Measurements from ENCODE around the gene UNC93A. TPM values are rescaled to one million over a fixed set of nuclear protein-coding genes. Genes with fewer than 3 reads are reported as not detected.

Gene UNC93A
- total and polyA plus RNA-seq, 7 donors = not detected

DNA sequence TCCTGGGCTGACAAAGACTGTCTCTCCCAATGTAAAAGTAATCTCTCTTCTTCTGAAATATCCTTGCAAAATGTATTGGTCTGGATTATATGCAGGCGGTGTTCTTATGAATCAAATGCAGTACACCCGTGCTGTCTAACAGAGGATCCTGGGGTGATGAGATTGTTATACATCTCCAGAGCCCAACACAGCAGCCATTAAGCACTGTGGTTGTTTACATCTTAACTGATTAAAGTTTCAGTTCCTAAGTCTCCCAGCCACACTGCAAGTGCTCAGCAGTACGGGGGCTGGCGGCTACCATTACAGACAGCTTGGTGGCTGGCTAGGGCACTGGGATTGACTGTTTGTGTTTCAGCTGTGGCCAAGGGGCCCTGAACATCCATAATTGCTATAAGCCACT, 7.0 kb downstream of the UNC93A start:
- intact Hi-C loops (cut with DNase I) = loop anchor here (10.0 kb wide), 1 partner anchor 523 kb away; no protein-coding TSS in a partner anchor
- ATAC-seq = no peak
- TF ChIP-seq, protein P1, sequence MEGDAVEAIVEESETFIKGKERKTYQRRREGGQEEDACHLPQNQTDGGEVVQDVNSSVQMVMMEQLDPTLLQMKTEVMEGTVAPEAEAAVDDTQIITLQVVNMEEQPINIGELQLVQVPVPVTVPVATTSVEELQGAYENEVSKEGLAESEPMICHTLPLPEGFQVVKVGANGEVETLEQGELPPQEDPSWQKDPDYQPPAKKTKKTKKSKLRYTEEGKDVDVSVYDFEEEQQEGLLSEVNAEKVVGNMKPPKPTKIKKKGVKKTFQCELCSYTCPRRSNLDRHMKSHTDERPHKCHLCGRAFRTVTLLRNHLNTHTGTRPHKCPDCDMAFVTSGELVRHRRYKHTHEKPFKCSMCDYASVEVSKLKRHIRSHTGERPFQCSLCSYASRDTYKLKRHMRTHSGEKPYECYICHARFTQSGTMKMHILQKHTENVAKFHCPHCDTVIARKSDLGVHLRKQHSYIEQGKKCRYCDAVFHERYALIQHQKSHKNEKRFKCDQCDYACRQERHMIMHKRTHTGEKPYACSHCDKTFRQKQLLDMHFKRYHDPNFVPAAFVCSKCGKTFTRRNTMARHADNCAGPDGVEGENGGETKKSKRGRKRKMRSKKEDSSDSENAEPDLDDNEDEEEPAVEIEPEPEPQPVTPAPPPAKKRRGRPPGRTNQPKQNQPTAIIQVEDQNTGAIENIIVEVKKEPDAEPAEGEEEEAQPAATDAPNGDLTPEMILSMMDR (IDR thresholded peaks at IDR 0.05) = no peak
- Histone ChIP-seq H3K9me3 (no peaks in the 10 kb centered on the region), H3K4me1 (no peaks in the 10 kb centered on the region), H3K36me3 (ENCODE audit: insufficient read depth in 1 of 2, low read depth in 1 of 2) (no peaks in the 10 kb centered on the region), H3K27ac (no peak overlapping the region), H3K27me3 (ENCODE audit: insufficient read depth in 3 of 3, low read length in 2 of 3) (peaks cover 0 to 3% (median 2%) of the 10 kb centered on the region in 3 donors), H3K4me3 (no peak overlapping the region)
- DNase-seq = no peak
- WGBS, 3 donors = 75 to 93% (median 85%) methylated on average over 4 of the region's 4 CpGs

DNA sequence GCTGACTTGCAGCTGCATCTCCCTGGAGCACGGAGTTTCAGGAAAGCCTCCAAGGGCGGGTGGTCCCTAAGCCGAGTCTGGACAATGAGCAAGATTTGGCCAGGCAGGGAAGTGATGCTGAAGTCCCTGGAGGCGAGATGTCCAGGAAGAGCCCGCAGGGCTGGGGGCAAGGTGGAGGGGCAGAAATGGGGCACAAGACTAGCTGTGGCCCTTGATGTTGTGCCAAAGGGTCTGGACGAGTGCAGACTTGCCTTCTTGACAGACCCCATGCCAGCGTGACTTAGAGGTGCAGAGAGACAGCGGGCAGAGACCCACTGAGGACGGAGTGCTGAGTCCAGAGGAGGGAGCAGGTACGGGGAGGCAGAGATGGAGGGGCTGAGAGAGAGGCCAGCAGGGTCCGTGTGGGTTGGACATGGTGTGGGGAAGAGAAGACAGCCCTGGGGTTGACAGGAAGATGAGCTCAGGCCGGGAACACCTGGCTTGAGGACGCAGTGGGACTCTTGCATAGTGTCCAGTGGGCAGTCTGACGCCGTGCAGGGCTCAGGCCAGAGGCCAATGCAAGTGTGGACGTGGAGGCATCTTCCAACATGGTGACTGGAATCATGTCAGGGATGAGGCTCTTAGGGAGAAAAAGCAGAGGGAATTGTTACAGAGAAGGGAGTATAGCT, 8.7 kb downstream of the UNC93A start:
- no peak overlapping the region for H3K27ac ChIP-seq
- H3K4me3 ChIP-seq = no peak overlapping the region
- 83 to 91% (median 84%) methylated on average over 16 of the region's 16 CpGs for WGBS, 3 donors
- no peaks in the 10 kb centered on the region for H3K36me3 ChIP-seq (ENCODE audit: insufficient read depth in 1 of 2, low read depth in 1 of 2)
- TF ChIP-seq, protein P1 (IDR thresholded peaks at IDR 0.05) = no peak
- intact Hi-C loops (cut with DNase I) = loop anchor here (10.0 kb wide), 1 partner anchor 525 kb away; no protein-coding TSS in a partner anchor
- no peaks in the 10 kb centered on the region for H3K4me1 ChIP-seq
- H3K27me3 ChIP-seq (ENCODE audit: insufficient read depth in 3 of 3, low read length in 2 of 3) = peaks cover 0 to 5% (median 0%) of the 10 kb centered on the region in 3 donors
- DNase-seq (no peak), ATAC-seq (no peak)
- H3K9me3 ChIP-seq = no peaks in the 10 kb centered on the region

DNA sequence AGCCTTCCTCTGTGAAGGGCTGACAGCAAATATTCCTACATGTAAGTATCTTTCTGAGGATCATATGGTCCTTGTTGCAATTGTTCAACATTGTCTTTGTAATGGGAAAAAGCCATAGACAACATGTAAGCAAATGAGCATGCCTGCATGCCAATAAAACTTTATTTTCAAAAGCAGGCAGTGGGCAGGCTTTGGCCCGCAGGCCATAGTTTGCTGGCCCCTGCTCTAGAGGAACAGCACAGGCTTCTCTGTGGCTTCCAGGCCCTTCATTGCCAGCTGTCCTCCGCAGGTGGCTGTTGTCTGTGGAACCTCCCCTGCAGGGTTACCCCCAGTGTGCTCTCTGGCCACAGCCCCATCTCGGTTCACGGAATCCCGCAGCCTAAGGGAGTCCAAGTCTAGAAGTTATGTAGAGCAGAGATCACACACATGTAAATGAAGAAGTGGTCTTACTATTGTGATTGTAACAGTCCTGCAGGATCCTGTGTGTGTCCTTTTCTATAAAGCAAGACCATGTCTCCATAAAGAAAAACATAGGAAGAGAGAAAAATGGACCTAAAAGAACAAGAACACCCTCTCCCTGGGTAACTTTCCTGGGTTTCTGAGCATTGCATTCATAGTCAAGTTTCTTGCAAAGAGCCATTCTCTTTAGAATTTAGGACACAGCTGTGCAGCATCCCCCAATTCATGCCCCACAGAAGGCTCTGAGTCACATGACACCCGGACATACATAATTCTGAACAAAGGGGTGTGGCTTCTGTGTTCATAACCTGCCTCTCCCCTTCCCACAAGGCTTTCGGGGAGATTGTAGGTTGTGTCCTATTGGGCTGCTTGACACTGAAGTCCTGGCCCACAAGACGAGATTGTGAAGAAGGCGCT, 10.0 kb downstream of the UNC93A start:
- Histone ChIP-seq H3K9me3 (no peaks in the 10 kb centered on the region), H3K36me3 (ENCODE audit: insufficient read depth in 1 of 2, low read depth in 1 of 2) (no peaks in the 10 kb centered on the region), H3K4me3 (no peak overlapping the region), H3K27me3 (ENCODE audit: insufficient read depth in 3 of 3, low read length in 2 of 3) (peaks cover 0 to 8% (median 6%) of the 10 kb centered on the region in 3 donors), H3K4me1 (no peaks in the 10 kb centered on the region), H3K27ac (no peak overlapping the region)
- intact Hi-C loops (cut with DNase I) = no loop called here
- 69 to 77% (median 71%) methylated on average over 9 of the region's 9 CpGs for WGBS, 3 donors
- ATAC-seq (no peak), DNase-seq (no peak)
- TF ChIP-seq, protein P1 (IDR thresholded peaks at IDR 0.05) = no peak

DNA sequence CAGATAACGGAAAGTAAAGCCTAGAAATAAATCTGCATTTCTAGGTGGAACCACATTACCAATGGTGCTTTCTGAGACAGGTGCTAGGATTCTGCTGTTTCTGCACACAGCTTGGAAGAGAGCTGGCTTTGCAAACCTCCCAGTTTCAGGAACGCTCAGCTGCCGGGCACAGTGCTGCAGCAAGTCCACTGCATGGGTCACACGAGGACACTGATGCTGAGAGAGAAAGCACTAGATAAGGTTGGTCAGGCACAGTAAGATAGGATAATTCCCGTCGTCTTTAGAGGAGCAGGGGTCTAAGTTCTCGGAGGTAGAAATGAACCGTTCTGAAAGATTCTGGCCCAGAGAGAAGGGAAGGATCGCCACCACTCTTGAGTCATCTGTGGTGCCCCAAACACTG, 11.0 kb downstream of the UNC93A start:
- DNase-seq (no peak), ATAC-seq (no peak)
- TF ChIP-seq, protein P1 (IDR thresholded peaks at IDR 0.05) = no peak
- Histone ChIP-seq H3K4me3 (no peak overlapping the region), H3K9me3 (no peaks in the 10 kb centered on the region), H3K4me1 (no peaks in the 10 kb centered on the region), H3K27me3 (ENCODE audit: insufficient read depth in 3 of 3, low read length in 2 of 3) (peaks cover 0 to 8% (median 6%) of the 10 kb centered on the region in 3 donors), H3K36me3 (ENCODE audit: insufficient read depth in 1 of 2, low read depth in 1 of 2) (no peaks in the 10 kb centered on the region), H3K27ac (no peak overlapping the region)
- intact Hi-C loops (cut with DNase I) = no loop called here
- 57 to 71% (median 58%) methylated on average over 9 of the region's 9 CpGs for WGBS, 3 donors
